ENCODE measurements around the gene KRT82.
"Not testable (repeated sequence)": the region's sequence is repeated elsewhere in the genome, so short reads cannot be mapped to it uniquely, and the experiment has no call there.

Gene KRT82

GRCh38 chr12:52361553-52361952 is 44.6 kb downstream of the KRT82 start:
- no peak for DNase-seq (ENCODE audit: low spot score)

GRCh38 chr12:52360663-52361271 is 45.4 kb downstream of the KRT82 start:
- no peak for DNase-seq (ENCODE audit: low spot score)

GRCh38 chr12:52360106-52360662 is 46.0 kb downstream of the KRT82 start:
- no peak for DNase-seq (ENCODE audit: low spot score)

- DNase-seq (ENCODE audit: low spot score): no peak
These were observed 46.5 kb downstream of the KRT82 start for GRCh38 chr12:52359621-52360061.

- no peak for DNase-seq (ENCODE audit: low spot score)
These were observed 47.4 kb downstream of the KRT82 start for GRCh38 chr12:52358575-52359350.

GRCh38 chr12:52356762-52357580 is 49.2 kb downstream of the KRT82 start:
- DNase-seq (ENCODE audit: low spot score): no peak

- DNase-seq (ENCODE audit: low spot score): no peak
These were observed 49.9 kb downstream of the KRT82 start for GRCh38 chr12:52356031-52356761.

- no peak for DNase-seq (ENCODE audit: low spot score)
These were observed 51.0 kb downstream of the KRT82 start for GRCh38 chr12:52355176-52355575.

- DNase-seq (ENCODE audit: low spot score): no peak
These were observed 51.9 kb downstream of the KRT82 start for GRCh38 chr12:52354200-52354599.

- DNase-seq (ENCODE audit: low spot score): no peak
These were observed 52.4 kb downstream of the KRT82 start for GRCh38 chr12:52353766-52354165.

- no peak for DNase-seq (ENCODE audit: low spot score)
These were observed 53.2 kb downstream of the KRT82 start for GRCh38 chr12:52352951-52353350.

- DNase-seq (ENCODE audit: low spot score): no peak
These were observed 54.7 kb downstream of the KRT82 start for GRCh38 chr12:52351196-52352059.

- no peak for DNase-seq (ENCODE audit: low spot score)
These were observed 55.3 kb downstream of the KRT82 start for GRCh38 chr12:52350786-52351185.

- no peak for DNase-seq (ENCODE audit: low spot score)
These were observed 56.0 kb downstream of the KRT82 start for GRCh38 chr12:52350021-52350620.

GRCh38 chr12:52349196-52349595 is 56.9 kb downstream of the KRT82 start:
- DNase-seq (ENCODE audit: low spot score): no peak

GRCh38 chr12:52347551-52348510 is 58.3 kb downstream of the KRT82 start:
- DNase-seq (ENCODE audit: low spot score): no peak

GRCh38 chr12:52347016-52347415 is 59.1 kb downstream of the KRT82 start:
- DNase-seq (ENCODE audit: low spot score): no peak

GRCh38 chr12:52346593-52346992 is 59.5 kb downstream of the KRT82 start:
- no peak for DNase-seq (ENCODE audit: low spot score)

GRCh38 chr12:52345041-52345440 is 61.1 kb downstream of the KRT82 start:
- not testable (repeated sequence) for DNase-seq (ENCODE audit: low spot score)

All from SK-N-DZ (cell line).